ENCODE measurements around the gene CCL25.

CCL25 gene

GRCh38 chr19:8096071-8096470, 43.5 kb downstream of the CCL25 start:
- TF ChIP-seq EP300 (IDR thresholded peaks at IDR 0.05; ENCODE audit: borderline replicate concordance): no peak
- no peak for TF ChIP-seq MAX (IDR thresholded peaks at IDR 0.05)
- TF ChIP-seq NFIC (IDR thresholded peaks at IDR 0.05): no peak
- no peak for TF ChIP-seq YY1 (IDR thresholded peaks at IDR 0.05; ENCODE audit: low read depth)
- TF ChIP-seq TEAD4 (IDR thresholded peaks at IDR 0.05): no peak
- TF ChIP-seq TCF12 (IDR thresholded peaks at IDR 0.05; ENCODE audit: low read depth): no peak
- no peak for TF ChIP-seq USF1 (IDR thresholded peaks at IDR 0.05)
- TF ChIP-seq TAF1 (IDR thresholded peaks at IDR 0.05; ENCODE audit: low read depth): no peak
- TF ChIP-seq CEBPB (IDR thresholded peaks at IDR 0.05): no peak
- TF ChIP-seq REST (IDR thresholded peaks at IDR 0.05; ENCODE audit: low read depth): no peak
- no peak for TF ChIP-seq CREB1 (IDR thresholded peaks at IDR 0.05; ENCODE audit: low read depth)
- TF ChIP-seq FOXM1 (IDR thresholded peaks at IDR 0.05; ENCODE audit: borderline replicate concordance, low read depth): no peak
- no peak for TF ChIP-seq RAD21 (IDR thresholded peaks at IDR 0.05; ENCODE audit: low read depth)
- no peak for TF ChIP-seq ZBTB7A (IDR thresholded peaks at IDR 0.05; ENCODE audit: low read depth)

- TF ChIP-seq TAF1 (IDR thresholded peaks at IDR 0.05; ENCODE audit: low read depth) (no peak), ZBTB7A (IDR thresholded peaks at IDR 0.05; ENCODE audit: low read depth) (no peak), RAD21 (IDR thresholded peaks at IDR 0.05; ENCODE audit: low read depth) (no peak), MAX (IDR thresholded peaks at IDR 0.05) (no peak), CREB1 (IDR thresholded peaks at IDR 0.05; ENCODE audit: low read depth) (no peak), YY1 (IDR thresholded peaks at IDR 0.05; ENCODE audit: low read depth) (no peak), TCF12 (IDR thresholded peaks at IDR 0.05; ENCODE audit: low read depth) (no peak), TEAD4 (IDR thresholded peaks at IDR 0.05) (no peak), NFIC (IDR thresholded peaks at IDR 0.05) (no peak), FOXM1 (IDR thresholded peaks at IDR 0.05; ENCODE audit: borderline replicate concordance, low read depth) (no peak), EP300 (IDR thresholded peaks at IDR 0.05; ENCODE audit: borderline replicate concordance) (no peak), EGR1 (IDR thresholded peaks at IDR 0.05) (no peak), USF1 (IDR thresholded peaks at IDR 0.05) (no peak), CEBPB (IDR thresholded peaks at IDR 0.05) (no peak), REST (IDR thresholded peaks at IDR 0.05; ENCODE audit: low read depth) (no peak)
These were observed 44.6 kb downstream of the CCL25 start for GRCh38 chr19:8097198-8097597.

GRCh38 chr19:8097681-8098567, 45.4 kb downstream of the CCL25 start:
- no peak for TF ChIP-seq EGR1 (IDR thresholded peaks at IDR 0.05)
- no peak for TF ChIP-seq MAX (IDR thresholded peaks at IDR 0.05)
- TF ChIP-seq ZBTB7A (IDR thresholded peaks at IDR 0.05; ENCODE audit: low read depth): no peak
- no peak for TF ChIP-seq TEAD4 (IDR thresholded peaks at IDR 0.05)
- TF ChIP-seq NFIC (IDR thresholded peaks at IDR 0.05): no peak
- no peak for TF ChIP-seq FOXM1 (IDR thresholded peaks at IDR 0.05; ENCODE audit: borderline replicate concordance, low read depth)
- TF ChIP-seq TAF1 (IDR thresholded peaks at IDR 0.05; ENCODE audit: low read depth): no peak
- TF ChIP-seq CREB1 (IDR thresholded peaks at IDR 0.05; ENCODE audit: low read depth): no peak
- no peak for TF ChIP-seq YY1 (IDR thresholded peaks at IDR 0.05; ENCODE audit: low read depth)
- no peak for TF ChIP-seq USF1 (IDR thresholded peaks at IDR 0.05)
- no peak for TF ChIP-seq CEBPB (IDR thresholded peaks at IDR 0.05)
- no peak for TF ChIP-seq REST (IDR thresholded peaks at IDR 0.05; ENCODE audit: low read depth)
- no peak for TF ChIP-seq RAD21 (IDR thresholded peaks at IDR 0.05; ENCODE audit: low read depth)
- no peak for TF ChIP-seq TCF12 (IDR thresholded peaks at IDR 0.05; ENCODE audit: low read depth)
- no peak for TF ChIP-seq EP300 (IDR thresholded peaks at IDR 0.05; ENCODE audit: borderline replicate concordance)

Data from Ishikawa (cell line).